22Rv1 (cell line): ENCODE data around the gene CMIP.

Source experiments
- H3K27ac ChIP-seq: fragments of 450-650 bp; 2 replicates; pipeline ENCODE4 v1.5.1; 2017
- ZFX ChIP-seq: fragments of 450-650 bp; IDR thresholded peaks from 2 replicates; pipeline ENCODE4 v1.6.1; 2017; ENCODE audit warnings: antibody characterized with exemption, borderline replicate concordance
- TF ChIP-seq, protein P1 (sequence below): fragments of 450-650 bp; IDR thresholded peaks from 2 replicates; pipeline ENCODE4 v1.5.1; 2017; ENCODE audit warnings: mild to moderate bottlenecking

CMIP gene

DNA sequence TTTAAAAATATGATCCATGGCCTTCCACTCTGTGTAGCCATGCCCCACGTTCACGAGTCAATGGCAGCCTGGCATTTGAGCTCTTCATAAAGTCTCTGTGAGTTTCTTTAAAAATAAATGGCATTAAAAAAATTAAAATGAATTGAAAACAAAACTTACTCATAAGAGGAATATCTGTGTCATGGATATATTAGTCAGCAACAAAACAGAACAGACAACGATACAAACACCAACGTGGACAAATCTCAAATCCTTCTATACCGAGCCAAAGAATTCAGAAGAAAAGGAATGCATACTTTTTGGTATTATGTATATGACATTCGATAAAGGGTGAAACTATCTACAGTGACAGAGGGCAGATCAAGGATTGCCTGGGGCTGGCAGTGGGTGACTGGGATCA lies 8.2 kb upstream of the CMIP start:
- no peak overlapping the region for H3K27ac ChIP-seq
- TF ChIP-seq, protein P1, sequence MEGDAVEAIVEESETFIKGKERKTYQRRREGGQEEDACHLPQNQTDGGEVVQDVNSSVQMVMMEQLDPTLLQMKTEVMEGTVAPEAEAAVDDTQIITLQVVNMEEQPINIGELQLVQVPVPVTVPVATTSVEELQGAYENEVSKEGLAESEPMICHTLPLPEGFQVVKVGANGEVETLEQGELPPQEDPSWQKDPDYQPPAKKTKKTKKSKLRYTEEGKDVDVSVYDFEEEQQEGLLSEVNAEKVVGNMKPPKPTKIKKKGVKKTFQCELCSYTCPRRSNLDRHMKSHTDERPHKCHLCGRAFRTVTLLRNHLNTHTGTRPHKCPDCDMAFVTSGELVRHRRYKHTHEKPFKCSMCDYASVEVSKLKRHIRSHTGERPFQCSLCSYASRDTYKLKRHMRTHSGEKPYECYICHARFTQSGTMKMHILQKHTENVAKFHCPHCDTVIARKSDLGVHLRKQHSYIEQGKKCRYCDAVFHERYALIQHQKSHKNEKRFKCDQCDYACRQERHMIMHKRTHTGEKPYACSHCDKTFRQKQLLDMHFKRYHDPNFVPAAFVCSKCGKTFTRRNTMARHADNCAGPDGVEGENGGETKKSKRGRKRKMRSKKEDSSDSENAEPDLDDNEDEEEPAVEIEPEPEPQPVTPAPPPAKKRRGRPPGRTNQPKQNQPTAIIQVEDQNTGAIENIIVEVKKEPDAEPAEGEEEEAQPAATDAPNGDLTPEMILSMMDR: no peak
- no peak for TF ChIP-seq ZFX

DNA sequence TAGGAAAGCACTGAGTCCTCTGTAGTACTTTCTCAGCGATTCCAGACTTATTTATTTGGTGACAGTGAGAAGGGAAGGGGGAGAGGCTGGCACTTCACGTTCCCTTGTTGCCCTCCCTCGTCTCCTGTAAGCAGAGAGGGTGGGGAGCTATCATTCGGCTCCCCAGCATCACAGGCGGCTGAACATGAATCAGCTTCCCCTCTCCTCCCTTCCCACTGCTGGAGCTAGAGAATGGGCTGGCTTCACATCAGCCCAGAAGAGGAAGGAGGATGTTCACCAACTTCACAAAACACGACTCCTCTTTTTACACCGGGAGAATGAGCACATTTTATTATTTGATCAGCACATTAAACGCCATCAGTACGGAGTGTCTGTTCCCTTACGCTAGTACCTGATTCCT lies 6.7 kb upstream of the CMIP start:
- TF ChIP-seq, protein P1: no peak
- no peak for TF ChIP-seq ZFX
- H3K27ac ChIP-seq: no peak overlapping the region

GRCh38 chr16:81440888-81441761 lies 3.5 kb upstream of the CMIP start:
- H3K27ac ChIP-seq: no peak overlapping the region
- TF ChIP-seq ZFX: no peak
- TF ChIP-seq, protein P1: no peak

DNA sequence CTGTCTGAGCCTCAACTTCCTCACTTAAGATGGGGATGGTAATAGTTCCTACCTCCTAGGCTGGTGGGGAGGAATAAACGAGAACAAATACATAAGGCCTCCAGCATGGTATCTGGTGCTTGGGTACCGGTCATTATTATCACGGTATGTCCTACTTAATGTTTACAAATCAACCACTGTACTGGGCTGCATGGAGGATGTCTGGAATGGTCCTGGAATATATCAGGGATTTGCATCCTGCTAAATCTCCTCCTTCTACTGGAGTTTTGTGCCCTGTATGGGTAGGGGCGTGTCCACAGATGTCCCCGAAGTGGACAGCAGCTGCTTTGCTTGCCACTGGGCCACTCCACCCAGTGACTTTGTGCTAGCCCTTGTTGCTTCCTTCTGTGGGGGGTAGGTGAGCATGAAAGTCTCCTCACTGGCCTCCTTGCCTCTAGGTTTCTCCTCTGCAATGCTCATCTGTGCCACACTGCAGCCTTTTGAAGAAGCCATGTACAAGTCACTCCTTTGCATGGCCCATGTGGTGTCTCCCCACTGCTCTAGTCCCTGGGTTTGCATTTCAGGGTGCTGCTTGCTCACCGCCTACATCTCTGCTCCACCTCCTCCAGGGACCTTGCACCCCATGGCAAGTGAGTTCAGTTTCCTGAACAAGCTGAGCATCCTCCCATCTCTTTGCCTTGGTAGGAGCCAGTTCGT lies 2.2 kb upstream of the CMIP start:
- no peak overlapping the region for H3K27ac ChIP-seq
- TF ChIP-seq, protein P1: no peak

DNA sequence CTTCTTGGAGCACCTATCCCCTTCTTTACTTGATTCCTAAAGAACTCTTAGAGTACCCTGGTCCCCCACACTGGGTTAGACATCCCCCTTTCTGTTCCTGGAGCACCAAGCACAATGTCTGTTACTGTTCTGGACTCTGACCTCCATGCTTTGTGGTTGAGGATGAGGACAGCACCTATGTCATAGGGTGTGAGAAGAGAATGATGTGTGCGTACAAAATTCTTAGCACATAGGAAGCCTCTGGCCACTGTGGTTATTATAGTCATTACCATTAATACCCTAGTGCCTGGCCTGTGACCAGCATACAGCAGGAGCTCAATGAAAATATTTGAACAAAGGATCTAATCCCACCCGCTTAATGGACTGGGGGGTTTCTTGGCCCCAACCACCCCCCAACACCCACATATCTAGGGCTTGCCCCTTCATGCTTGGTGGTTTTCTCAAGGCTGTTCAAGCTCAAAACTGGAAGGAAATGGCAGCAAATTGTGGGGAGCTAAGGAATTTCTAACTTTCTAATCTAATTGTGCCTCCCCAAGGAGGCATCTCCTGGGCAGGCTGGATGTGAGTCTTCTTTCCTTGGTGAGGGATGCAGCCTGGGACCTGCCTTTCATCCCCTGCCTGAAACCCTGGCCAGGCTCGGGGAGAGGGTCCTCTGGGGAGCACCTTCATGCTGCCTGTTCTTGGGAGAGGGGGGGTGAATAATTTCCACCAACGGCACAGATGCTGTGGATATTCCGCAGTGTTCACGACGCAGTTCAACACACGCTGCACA lies 1.5 kb upstream of the CMIP start:
- no peak overlapping the region for H3K27ac ChIP-seq

DNA sequence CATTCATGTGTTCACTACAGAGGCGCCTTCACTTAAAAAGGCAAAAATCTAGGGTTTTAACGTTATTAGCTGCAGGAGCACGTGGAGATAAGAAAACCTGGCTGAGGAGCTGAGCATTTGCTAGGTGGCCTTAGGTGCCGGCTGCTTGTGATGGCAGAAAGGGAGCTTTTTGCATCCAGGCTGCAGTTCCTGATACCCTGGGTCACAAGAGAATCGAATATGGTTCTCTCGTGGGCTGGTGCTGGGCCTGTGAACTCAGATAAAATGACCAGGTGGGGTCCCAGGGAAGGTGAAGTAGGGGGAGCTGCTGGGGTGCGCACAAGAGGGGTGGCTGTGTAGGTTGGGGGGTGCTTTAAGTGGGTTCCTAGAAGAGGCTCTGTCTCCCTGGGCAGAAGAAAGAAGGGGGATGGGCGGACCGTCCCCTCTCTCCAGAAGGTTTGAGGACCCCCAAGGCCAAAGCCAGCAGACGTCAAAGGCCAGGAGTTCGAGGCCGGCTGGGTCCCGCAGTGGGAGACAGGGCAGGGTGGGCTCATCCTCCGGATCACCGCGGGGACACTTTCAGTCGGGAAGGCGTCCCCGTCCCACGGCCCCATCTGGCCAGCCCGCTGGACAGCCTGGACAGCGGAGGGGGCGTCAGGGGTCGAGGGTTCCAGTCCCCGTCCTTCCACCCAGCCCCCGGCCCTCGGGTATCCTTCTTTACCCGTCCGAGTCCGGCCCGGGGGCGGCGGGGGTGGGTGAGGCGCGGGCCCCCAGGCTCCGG lies 740 bp upstream of the CMIP start:
- TF ChIP-seq ZFX: no peak
- TF ChIP-seq, protein P1: no peak
- no peak overlapping the region for H3K27ac ChIP-seq

More for the DNA sequence above, 1.5 kb upstream of the CMIP start:
- TF ChIP-seq, protein P1: no peak
- no peak for TF ChIP-seq ZFX
